HEK293T (cell line): ENCODE results near the gene PIAS4.

Source experiments
- FOXM1 ChIP-seq: fragments of 450-650 bp; IDR thresholded peaks from 2 replicates; pipeline ENCODE4 v1.6.1; 2017; ENCODE audit warnings: mild to moderate bottlenecking, borderline replicate concordance
- HDGF ChIP-seq: fragments of 450-650 bp; IDR thresholded peaks from 2 replicates; pipeline ENCODE4 v1.6.1; 2017; ENCODE audit warnings: antibody characterized with exemption, borderline replicate concordance
- NFRKB ChIP-seq: fragments of 450-650 bp; IDR thresholded peaks from 2 replicates; pipeline ENCODE4 v1.6.1; 2016; ENCODE audit warnings: mild to moderate bottlenecking, moderate library complexity
- SUZ12 ChIP-seq: fragments of 450-650 bp; IDR thresholded peaks from 2 replicates; pipeline ENCODE4 v1.6.1; 2016; ENCODE audit warnings: mild to moderate bottlenecking

DNA sequence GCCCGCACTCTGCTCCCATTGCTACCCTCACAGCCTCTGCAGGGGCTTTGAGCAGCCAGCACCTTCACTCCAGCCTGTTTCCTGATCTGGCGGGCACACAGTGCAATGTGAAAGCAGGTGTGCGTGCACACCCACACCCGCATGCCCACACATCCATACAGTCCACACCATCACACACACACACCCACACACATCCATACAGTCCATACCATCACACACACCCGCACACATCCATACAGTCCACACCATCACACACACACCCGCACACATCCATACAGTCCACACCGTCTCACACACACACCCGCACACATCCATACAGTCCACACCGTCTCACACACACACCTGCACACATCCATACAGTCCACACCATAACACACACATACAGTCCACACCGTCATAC is 28.0 kb downstream of the PIAS4 start:
- TF ChIP-seq HDGF (no peak), SUZ12 (no peak), NFRKB (no peak), FOXM1 (no peak)
